Left lung (tissue), 10 donors: ENCODE data around the gene OVCA2. TPM values are rescaled to one million over a fixed set of nuclear protein-coding genes. Genes with fewer than 3 reads are reported as not detected.

ENCODE experiments used
- ATAC-seq: fragments of 200-7000 bp; cut with Tn5 transposase; one replicate; pipeline ENCODE4 v1.9.1; 2020; ENCODE audit warnings: moderate library complexity
- DNase-seq, 4 donors: peaks; one replicate each; pipeline ENCODE4 v3.0.0-alpha.2; 2013 to 2020
- H3K27ac ChIP-seq, 2 donors: fragments of 200-600 bp; sonication (generic) in 1 of 2; one replicate each; pipeline versions ENCODE4 v1.5.0 to v1.8.0; 2020 to 2021
- H3K27me3 ChIP-seq, 2 donors: fragments of 200-600 bp; sonication (generic) in 1 of 2; one replicate each; pipeline versions ENCODE4 v1.5.0 to v1.8.0; 2020 to 2021
- H3K36me3 ChIP-seq, 2 donors: fragments of 200-600 bp; sonication (generic) in 1 of 2; one replicate each; pipeline versions ENCODE4 v1.5.0 to v1.8.0; 2020 to 2021
- H3K4me1 ChIP-seq, 2 donors: fragments of 200-600 bp; one replicate each; pipeline ENCODE4 v1.8.0; 2021
- H3K4me3 ChIP-seq, 2 donors: fragments of 200-600 bp; sonication (generic) in 1 of 2; one replicate each; pipeline versions ENCODE4 v1.5.0 to v1.8.0; 2020 to 2021; ENCODE audit warnings: mild to moderate bottlenecking in 1 of 2
- H3K9me3 ChIP-seq, 2 donors: fragments of 200-600 bp; sonication (generic) in 1 of 2; one replicate each; pipeline versions ENCODE4 v1.5.0 to v1.8.0; 2020 to 2021
- intact Hi-C, 2 donors: fragments of 100-400 bp; cut with DNase I; formaldehyde crosslinking; loops; one replicate each; pipeline versions ENCODE4 v1.11.2 to v1.14.2; 2022
- microRNA-seq, 2 donors: library from miRNA; unstranded; fragments of <30 nt; microRNA quantifications; one replicate each; pipeline ENCODE4, GENCODE V29; 2019
- polyA plus RNA-seq, 6 donors: library from polyadenylated mRNA; unstranded; fragments of 120-200 nt; gene quantifications; one replicate each; pipeline ENCODE4 v1.2.1, GENCODE V29; 2013; ENCODE audit not compliant: insufficient read length in 6 of 6
- total RNA-seq, 2 donors: library from RNA; stranded (reverse); fragmentation: NEBNext Ultra II Directional; extraction: Animal tissue kit (Norgen Biotek cat#: 25700); gene quantifications; one replicate each; pipeline ENCODE4 v1.2.1, GENCODE V29; 2021
- TF ChIP-seq, protein P1 (sequence below), 2 donors: fragments of 200-600 bp; sonication (generic) in 1 of 2; IDR thresholded peaks; one replicate each; pipeline versions ENCODE4 v1.5.0 to v1.8.0; 2021; ENCODE audit warnings: antibody characterized with exemption in 2 of 2
- donor health status: DM: no; HTN: yes; CAD: no.
- donor health status: DM: no; HTN: no; CAD: no.

OVCA2 gene
- total and polyA plus RNA-seq, 8 donors = 8.1 to 28.7 (median 11.2) TPM

DNA sequence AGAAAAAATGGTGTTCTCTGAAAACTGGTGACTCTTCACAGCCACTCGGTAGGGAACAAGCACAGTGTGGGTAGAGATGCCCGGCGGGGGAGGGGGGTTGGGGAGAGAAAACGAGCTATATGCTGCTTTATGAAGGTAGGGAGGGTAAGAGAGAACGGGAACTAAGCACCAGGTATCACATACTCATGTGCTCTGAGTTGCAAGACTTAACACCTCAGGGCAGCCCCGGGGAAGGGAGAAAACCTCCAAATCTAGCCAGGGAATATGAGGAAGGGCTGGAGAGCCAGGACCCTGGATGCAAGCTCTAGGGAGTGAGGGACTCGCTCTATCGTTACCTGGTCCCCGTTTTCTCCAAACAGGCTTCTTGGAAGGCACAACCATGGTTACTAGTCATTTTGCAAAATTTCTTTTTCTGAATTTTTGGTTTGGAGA, 48.4 kb downstream of the OVCA2 start:
- Histone ChIP-seq H3K27me3 (no peaks in the 10 kb centered on the region), H3K36me3 (no peaks in the 10 kb centered on the region), H3K4me1 (peaks cover 53 to 83% of the 10 kb centered on the region in 2 donors), H3K4me3 (peak overlapping the region in 1 of 2 donors; percentile 32), H3K27ac (peak overlapping the region; percentile 69 to 87), H3K9me3 (no peaks in the 10 kb centered on the region)
- intact Hi-C loops = no loop called here
- DNase-seq (no peak), ATAC-seq (no peak)
- TF ChIP-seq, protein P1, sequence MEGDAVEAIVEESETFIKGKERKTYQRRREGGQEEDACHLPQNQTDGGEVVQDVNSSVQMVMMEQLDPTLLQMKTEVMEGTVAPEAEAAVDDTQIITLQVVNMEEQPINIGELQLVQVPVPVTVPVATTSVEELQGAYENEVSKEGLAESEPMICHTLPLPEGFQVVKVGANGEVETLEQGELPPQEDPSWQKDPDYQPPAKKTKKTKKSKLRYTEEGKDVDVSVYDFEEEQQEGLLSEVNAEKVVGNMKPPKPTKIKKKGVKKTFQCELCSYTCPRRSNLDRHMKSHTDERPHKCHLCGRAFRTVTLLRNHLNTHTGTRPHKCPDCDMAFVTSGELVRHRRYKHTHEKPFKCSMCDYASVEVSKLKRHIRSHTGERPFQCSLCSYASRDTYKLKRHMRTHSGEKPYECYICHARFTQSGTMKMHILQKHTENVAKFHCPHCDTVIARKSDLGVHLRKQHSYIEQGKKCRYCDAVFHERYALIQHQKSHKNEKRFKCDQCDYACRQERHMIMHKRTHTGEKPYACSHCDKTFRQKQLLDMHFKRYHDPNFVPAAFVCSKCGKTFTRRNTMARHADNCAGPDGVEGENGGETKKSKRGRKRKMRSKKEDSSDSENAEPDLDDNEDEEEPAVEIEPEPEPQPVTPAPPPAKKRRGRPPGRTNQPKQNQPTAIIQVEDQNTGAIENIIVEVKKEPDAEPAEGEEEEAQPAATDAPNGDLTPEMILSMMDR (IDR thresholded peaks at IDR 0.05) = no peak

- Histone ChIP-seq H3K36me3 (no peaks in the 10 kb centered on the region), H3K9me3 (no peaks in the 10 kb centered on the region), H3K4me3 (no peak overlapping the region), H3K4me1 (peaks cover 50 to 79% of the 10 kb centered on the region in 2 donors), H3K27ac (peak overlapping the region; percentile 20 to 87), H3K27me3 (no peaks in the 10 kb centered on the region)
- peak; percentile 5 for ATAC-seq
- DNase-seq = peak in 1 of 4 donors; percentile 87
- TF ChIP-seq, protein P1 (IDR thresholded peaks at IDR 0.05) = peak in 1 of 2 donors; percentile 29
- intact Hi-C loops = no loop called here
Observed at GRCh38 chr17:2090804-2091534, 49.1 kb downstream of the OVCA2 start.

- Histone ChIP-seq H3K9me3 (no peaks in the 10 kb centered on the region), H3K4me1 (peaks cover 48 to 66% of the 10 kb centered on the region in 2 donors), H3K36me3 (no peaks in the 10 kb centered on the region), H3K27ac (peak overlapping the region in 1 of 2 donors; percentile 43), H3K4me3 (no peak overlapping the region), H3K27me3 (no peaks in the 10 kb centered on the region)
- TF ChIP-seq, protein P1 (IDR thresholded peaks at IDR 0.05) = no peak
- ATAC-seq (no peak), DNase-seq (no peak)
- intact Hi-C loops = no loop called here
Observed at GRCh38 chr17:2092253-2092652, 50.4 kb downstream of the OVCA2 start.

Small RNAs within 50 kb of the gene (microRNA-seq; reads per million reads assigned to microRNA genes)
- 937 to 1,075 reads per million in 2 donors for gene MIR132
- 47.2 to 48.2 reads per million in 2 donors for gene MIR212

Other genes starting within 250 kb of the OVCA2 start
- 10 to 100 TPM; 13.3 to 16.6 TPM for gene SMYD4, start 212.1 kb upstream of the OVCA2 start, total RNA-seq
- 10 to 100 TPM; 17.1 to 24.7 (median 22.7) TPM for gene SMYD4, start 212.1 kb upstream of the OVCA2 start, polyA plus RNA-seq
- 10 to 100 TPM; 73.4 to 80.2 TPM for gene RPA1, start 212.0 kb upstream of the OVCA2 start, total RNA-seq
- gene RPA1, start 212.0 kb upstream of the OVCA2 start, polyA plus RNA-seq = 100 to 1,000 TPM; 107 to 150 (median 130) TPM
- 1 to 10 TPM; 2.7 to 5.1 TPM for gene RTN4RL1, start 16.7 kb upstream of the OVCA2 start, total RNA-seq
- under 1 TPM; 0.34 to 0.77 (median 0.51) TPM for gene RTN4RL1, start 16.7 kb upstream of the OVCA2 start, polyA plus RNA-seq
- gene DPH1, start 11.9 kb upstream of the OVCA2 start, total RNA-seq = 10 to 100 TPM; 30.7 to 36.0 TPM
- 10 to 100 TPM; 34.3 to 53.3 (median 48.1) TPM for gene DPH1, start 11.9 kb upstream of the OVCA2 start, polyA plus RNA-seq
- 10 to 100 TPM; 25.5 to 28.2 TPM for gene HIC1, start 13.1 kb downstream of the OVCA2 start, total RNA-seq
- gene HIC1, start 13.1 kb downstream of the OVCA2 start, polyA plus RNA-seq = 10 to 100 TPM; 17.4 to 37.5 (median 22.5) TPM